HG02981 (cell line): Measurements from ENCODE around the gene RAB21.
"Not testable (repeated sequence)": the region's sequence is repeated elsewhere in the genome, so short reads cannot be mapped to it uniquely, and the experiment has no call there.

Experiments
- ATAC-seq: cut with Tn5 transposase; IDR thresholded peaks from one replicate; pipeline ENCODE4 v1.9.1; 2021; ENCODE audit warnings: mild to moderate bottlenecking, moderate library complexity; ENCODE audit not compliant: unreplicated experiment

Gene RAB21

DNA sequence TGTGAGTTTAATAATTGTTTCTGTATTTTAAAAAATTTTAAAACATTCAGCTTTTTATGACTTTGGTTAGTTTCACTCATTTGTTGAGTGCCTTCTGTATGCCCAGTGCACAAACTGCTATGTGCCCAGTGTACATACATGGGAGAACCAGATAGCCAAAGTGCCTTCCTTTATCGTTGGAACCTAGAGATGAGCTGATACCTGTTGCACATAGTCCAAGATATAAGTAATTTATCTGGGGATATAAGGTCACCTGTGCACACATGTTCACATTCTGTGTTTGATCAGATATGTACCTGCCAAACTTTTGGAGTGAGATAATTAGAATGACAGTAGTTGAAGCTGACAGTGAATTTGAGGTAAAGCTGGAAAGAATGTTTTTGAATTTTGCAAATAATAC, 37.9 kb downstream of the RAB21 start:
- no peak for ATAC-seq

DNA sequence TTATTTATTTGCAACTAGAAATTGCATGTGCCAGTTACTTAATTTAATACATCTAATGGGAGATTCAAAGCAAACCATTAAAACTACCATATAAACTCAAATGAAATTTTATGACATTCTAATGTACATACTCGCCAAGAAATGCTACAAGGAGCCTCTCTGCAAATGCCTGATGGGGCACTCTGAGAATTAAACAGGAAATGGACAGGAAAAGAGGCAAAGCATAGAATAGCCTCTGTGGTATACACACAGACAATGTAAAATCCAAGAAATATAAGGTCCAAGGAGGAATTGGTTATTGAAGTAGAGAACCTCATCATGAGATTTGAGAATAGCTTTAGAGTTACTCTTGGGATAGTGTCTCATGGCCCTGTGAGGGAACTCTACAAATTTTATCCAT, 41.2 kb downstream of the RAB21 start:
- no peak for ATAC-seq

DNA sequence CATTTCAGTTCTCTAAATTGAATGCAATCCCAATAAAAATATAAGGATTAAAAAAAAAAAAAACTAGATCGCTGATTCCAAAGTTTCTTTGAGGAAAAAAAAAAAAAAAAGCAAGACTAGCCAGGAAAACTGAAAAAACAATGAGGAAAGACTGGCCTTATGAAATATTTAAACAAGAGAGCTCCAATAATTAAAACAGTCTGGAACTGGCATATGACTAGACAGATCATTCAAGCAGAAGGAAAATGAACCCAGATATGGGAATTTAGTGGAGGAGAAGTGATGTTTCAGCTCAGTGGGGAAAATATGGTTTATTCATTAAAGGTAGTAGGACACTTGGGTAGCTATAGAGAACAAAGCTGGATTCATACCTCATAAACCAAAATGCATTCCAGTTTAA, 42.9 kb downstream of the RAB21 start:
- no peak for ATAC-seq

DNA sequence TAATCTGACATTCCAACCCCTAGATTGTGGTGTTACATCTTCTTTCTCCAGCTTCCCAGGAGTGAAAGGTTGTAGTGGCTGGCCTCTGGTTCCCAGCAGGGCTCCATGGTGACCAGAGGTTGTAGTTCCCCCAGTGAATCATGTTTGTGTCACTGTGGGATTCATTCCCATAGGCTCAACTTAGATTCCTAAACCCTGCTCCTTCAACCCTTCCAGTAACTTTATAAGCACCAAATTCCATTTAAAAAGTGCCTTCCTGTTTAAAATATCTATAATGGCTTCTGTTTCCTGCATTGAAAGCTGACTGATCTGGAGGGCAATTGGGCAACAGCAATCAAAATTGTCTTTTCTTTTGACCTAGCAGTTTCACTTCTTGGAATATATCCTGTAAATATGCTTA, 44.4 kb downstream of the RAB21 start:
- ATAC-seq: no peak

DNA sequence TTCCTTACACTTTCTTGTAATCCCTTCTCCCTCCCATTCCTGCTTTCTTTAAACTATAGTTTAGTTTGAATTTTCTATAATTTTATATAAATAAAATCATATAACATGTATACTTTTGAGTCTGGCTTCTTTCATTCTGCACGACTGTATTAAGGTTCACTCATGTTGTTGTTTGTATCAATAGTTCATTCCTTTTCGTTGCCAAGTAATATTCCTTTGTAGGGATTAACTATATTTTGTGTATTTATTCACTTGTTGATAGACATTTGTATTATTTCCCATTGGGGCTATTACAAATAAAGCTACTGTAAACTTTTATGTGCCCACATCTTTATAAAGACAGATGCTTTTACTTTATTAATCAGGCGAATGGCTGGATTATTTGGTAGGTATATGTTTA, 45.5 kb downstream of the RAB21 start:
- ATAC-seq: no peak

DNA sequence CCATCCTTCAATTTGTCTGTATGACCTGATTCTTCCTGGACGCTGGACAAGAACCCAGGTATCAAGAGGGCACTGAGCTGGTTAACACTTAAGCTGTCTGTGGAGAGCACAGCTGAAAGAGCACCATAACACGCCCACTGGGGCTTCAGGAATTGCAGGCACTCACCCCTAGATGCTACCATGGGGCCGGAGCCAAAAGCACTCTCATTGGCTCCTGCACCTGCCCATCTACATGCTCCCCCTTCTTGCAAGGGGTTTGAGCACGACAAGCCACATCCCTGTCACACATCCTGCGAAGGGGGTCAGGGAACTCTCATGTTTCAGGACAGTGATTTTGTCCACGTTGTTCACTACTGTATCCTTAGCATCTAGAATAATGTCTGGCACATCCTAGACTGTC, 49.8 kb downstream of the RAB21 start:
- ATAC-seq: no peak

DNA sequence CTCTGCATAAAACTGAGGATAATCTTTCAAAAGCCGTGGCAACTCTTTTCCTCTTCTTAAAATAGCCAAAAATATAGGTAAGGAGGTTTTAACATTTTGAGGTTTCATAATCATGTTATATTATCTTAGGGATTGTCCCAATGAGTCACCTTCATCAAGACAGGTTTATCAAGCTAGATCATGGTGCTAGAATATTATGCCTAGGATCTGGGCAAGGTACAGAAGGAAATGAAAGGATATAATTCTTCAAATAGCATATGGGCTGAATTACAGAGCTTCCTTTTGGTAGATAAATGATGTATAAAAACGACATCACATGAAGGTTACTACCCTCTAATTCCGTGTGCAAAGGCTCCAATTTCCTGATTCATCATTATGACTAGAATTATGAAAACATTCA, 56.3 kb downstream of the RAB21 start:
- no peak for ATAC-seq

DNA sequence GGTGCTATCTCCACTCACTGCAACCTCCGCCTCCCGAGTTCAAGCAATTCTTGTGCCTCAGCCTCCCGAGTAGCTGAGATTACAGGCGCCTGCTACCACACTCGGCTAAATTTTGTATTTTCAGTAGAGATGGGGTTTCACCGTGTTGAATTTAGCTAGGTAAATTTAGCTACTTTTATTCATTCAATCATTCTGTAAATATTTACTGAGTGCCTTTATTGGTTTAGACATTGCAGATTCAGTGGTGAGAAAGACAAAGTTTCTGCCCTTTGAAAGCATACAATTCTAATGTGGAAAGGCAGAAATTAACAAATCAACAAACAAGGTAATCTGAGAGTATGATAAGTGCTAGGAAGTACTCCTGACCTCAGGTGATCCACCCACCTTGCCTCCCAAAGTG, 60.6 kb downstream of the RAB21 start:
- ATAC-seq: not testable (repeated sequence)

DNA sequence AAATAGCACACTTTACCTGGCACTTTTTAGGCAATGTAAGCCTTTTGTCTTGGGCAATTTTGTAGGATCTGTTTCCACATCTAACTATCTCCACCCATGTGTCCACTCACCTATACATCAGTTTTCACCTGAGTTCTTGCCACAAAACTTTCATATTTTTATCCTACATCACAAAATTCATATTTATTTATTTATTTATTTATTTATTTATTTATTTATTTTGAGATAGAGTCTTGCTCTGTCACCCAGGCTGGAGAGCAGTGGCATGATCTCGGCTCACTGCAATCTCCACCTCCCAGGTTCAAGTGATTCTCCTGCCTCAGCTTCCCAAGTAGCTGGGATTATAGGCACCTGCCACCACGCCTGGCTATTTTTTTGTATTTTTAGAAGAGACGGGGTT, 67.4 kb downstream of the RAB21 start:
- ATAC-seq: not testable (repeated sequence)

DNA sequence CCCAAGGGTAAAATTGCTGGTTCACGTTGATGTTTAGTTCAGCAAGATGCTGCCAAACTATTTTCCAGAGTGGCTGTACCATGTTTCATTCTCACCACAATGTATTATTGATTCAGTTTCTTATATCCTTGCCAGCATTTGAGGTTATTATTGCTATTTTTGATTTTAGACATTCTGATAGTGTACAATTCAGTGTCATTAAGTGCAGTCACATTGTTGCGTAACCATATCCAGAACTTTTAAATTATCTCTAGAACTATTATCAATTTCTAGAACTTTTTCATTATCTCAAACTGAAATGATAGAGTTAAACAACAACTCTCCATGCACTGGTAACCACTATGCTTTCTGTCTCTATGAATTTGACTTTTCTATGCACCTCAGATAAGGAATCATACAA, 74.2 kb downstream of the RAB21 start:
- no peak for ATAC-seq

DNA sequence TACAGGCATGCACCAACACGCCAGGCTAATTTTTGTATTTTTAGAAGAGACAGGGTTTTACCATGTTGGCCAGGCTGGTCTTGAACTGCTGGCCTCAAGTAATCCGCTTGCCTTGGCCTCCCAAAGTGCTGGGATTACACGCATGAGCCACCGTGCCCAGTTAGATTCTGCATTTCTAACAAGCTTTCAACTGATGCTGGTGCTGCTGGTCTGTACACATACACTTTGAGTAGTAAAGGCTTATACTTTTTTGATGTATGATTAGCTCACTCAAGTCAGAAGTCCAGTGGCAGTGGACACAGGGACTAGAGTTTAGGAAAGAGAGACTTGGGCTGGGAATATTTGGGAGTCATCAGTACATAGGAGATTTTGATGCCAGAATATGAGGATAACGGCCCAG, 82.7 kb downstream of the RAB21 start:
- ATAC-seq: no peak

DNA sequence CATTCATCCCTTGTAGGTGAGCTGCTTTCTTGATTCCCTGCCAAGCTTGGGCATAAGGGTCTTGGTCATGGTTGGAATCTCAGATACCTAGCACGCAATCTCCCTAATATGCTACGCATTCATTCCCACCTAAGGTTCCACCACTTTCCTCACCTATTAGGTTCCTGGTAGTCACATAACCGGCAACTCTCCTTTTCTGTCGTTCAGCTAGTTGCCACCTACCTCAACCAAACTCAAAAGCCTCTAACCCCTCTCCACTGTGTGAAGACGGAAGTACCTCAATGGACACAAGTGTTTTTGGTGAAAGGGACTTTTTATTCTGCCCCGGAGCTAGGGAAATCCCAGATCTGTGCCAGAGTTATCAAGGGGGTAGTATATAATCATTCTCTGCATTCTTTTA, 83.6 kb downstream of the RAB21 start:
- ATAC-seq: no peak

DNA sequence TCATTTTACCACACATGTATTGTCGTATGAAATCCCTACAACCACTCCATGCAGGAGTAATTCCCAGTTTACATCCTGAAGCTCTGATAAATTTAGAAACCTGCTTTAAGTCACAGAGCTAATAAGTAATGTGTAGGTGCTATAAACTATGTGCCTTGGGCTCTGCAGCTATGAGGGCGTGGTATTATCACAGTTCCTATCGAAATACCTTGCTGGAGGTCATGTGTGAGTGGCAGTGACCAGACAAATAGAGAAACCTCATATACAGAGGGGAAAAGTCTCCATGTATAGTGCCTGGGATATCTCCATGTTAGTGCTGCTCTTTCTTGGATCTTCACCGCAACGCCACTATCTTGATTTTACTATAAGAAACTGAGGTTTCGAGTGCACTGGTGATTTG, 84.0 kb downstream of the RAB21 start:
- ATAC-seq: no peak

DNA sequence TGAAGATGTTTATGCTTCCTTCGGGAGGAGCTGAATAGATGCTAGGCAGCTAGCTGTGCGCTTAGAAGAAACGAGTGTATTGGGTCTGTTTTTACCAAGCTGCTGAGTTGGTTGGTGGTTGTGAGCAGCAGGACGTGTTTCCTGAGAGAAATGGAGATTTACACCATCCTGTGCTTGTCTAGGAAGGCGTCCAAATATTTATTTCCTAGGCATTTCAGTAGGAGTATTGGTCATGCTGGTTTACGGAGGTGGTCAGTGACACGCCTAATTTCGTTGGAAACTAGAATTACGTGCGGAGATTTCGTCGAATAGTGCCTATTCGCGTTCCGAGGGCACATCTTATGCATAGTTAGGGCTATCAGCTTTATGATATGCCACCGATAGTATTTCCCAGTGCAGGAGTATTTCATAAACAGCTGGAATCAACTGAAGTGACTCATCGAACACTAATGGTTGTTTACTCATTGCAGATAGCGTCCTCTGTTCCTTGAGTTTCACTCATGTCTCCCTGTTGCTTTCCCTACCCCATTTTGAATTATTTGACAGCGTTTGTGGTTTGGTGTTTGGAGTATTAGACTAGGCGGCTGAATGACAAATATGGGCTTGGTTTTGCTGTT, 85.7 kb downstream of the RAB21 start:
- peak; percentile 14 for ATAC-seq

DNA sequence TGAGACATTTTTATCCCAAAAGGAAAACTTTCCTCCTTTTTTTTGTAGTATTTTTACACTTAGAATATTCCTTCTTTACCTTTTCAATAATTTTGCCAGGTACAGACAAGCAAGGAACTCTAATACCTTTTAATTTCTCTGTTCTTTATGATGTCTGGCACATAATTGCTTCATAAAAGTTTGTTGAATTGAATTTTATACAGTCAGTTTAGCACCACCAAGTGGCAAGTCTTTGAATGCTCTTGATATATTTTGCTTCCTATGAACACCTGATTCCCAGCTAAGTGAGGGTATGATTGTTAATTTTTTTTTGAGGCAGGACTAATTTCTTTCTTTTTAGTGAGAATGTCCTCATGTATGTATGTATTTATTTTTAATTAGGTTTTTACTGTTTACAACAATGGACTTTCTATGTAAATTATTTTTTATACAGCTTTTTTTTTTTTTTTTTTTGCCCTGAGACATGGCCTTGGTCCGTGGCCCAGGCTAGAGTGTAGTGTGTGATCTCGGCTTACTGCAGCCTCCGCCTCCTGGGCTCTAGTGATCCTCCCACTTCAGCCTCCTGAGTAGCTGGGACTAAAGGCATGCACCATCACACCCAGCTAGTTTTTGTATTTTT, 91.8 kb downstream of the RAB21 start:
- no peak for ATAC-seq

DNA sequence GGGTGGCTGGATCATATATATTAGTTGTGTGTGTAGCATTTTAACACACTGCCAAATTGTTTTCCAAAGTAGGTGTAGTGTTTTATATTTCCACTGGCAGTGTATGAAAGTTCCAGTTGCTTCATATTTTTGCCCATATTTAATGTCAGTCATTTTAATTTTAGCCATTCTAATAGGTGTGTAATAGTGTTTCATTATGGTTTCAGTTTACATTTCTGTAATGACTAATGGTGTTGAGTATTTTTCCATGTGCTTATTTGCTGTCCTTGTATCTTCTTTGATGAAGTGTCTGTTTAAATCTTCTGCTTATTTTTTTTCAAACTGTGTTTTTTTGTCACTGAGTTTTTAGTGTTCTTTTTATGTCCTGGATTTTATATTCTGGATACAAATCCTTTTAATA, 93.5 kb downstream of the RAB21 start:
- no peak for ATAC-seq

DNA sequence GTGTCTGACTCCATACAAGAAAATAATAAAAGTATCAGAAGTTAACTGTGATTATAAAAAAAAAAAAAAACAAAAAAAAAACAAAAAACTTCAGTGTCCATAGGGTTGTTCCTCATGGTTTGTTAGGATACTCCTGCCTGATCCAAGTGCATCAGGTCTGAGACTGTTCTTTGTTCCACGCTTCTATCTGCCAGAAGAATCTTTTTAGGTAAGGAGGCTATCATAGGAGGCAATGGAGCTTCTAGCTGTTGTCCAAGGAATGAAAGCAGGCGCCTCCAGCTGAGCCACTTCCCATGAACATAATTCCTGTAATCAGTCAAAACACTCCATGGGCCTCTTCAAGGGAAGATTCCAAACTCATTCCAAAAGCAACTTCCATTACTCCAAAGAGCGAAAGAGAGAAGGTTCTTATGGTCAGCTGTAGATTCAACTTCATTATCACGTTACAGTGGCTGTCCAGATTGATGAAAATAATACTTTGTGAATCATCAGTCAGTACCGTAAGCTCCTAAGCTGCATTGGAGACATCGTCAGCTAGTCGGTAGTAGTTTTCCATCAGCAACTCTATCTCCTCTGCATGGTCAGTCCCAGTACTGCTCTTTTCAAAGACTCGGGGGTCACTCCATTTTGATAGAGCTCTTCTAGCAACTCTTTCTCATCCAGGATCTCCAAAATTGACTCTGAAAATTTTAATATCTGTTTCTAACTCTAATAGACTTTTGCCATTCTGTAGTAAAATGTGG, 94.6 kb downstream of the RAB21 start:
- ATAC-seq: no peak
